ENCODE data around the gene SPARCL1.
"Not testable (repeated sequence)": the region's sequence is repeated elsewhere in the genome, so short reads cannot be mapped to it uniquely, and the experiment has no call there.

Gene SPARCL1

GRCh38 chr4:87500092-87500462, 29.1 kb downstream of the SPARCL1 start:
- no peak for DNase-seq (ENCODE audit: low read depth in 2 of 2)

- no peak for DNase-seq (ENCODE audit: low read depth in 2 of 2)
These were observed 29.6 kb downstream of the SPARCL1 start for GRCh38 chr4:87499403-87500091.

GRCh38 chr4:87498446-87498900, 30.7 kb downstream of the SPARCL1 start:
- DNase-seq (ENCODE audit: low read depth in 2 of 2): peak; percentile 69 to 74

GRCh38 chr4:87497578-87497977, 31.6 kb downstream of the SPARCL1 start:
- DNase-seq (ENCODE audit: low read depth in 2 of 2): no peak

GRCh38 chr4:87497159-87497558, 32.0 kb downstream of the SPARCL1 start:
- no peak for DNase-seq (ENCODE audit: low read depth in 2 of 2)

GRCh38 chr4:87493115-87493514, 36.1 kb downstream of the SPARCL1 start:
- no peak for DNase-seq (ENCODE audit: low read depth in 2 of 2)

GRCh38 chr4:87491851-87492250, 37.3 kb downstream of the SPARCL1 start:
- not testable (repeated sequence) for DNase-seq (ENCODE audit: low read depth in 2 of 2)

- no peak for DNase-seq (ENCODE audit: low read depth in 2 of 2)
These were observed 37.7 kb downstream of the SPARCL1 start for GRCh38 chr4:87491436-87491835.

- DNase-seq (ENCODE audit: low read depth in 2 of 2): no peak
These were observed 38.4 kb downstream of the SPARCL1 start for GRCh38 chr4:87490664-87491369.

GRCh38 chr4:87489678-87490077, 39.5 kb downstream of the SPARCL1 start:
- no peak for DNase-seq (ENCODE audit: low read depth in 2 of 2)

GRCh38 chr4:87488666-87489065, 40.5 kb downstream of the SPARCL1 start:
- DNase-seq (ENCODE audit: low read depth in 2 of 2): not testable (repeated sequence)

- DNase-seq (ENCODE audit: low read depth in 2 of 2): not testable (repeated sequence)
These were observed 45.9 kb downstream of the SPARCL1 start for GRCh38 chr4:87483247-87483646.

GRCh38 chr4:87481377-87481776, 47.8 kb downstream of the SPARCL1 start:
- DNase-seq (ENCODE audit: low read depth in 2 of 2): no peak

GRCh38 chr4:87478732-87479250, 50.4 kb downstream of the SPARCL1 start:
- no peak for DNase-seq (ENCODE audit: low read depth in 2 of 2)

GRCh38 chr4:87476934-87477333, 52.2 kb downstream of the SPARCL1 start:
- no peak for DNase-seq (ENCODE audit: low read depth in 2 of 2)

GRCh38 chr4:87469390-87469789, 59.8 kb downstream of the SPARCL1 start:
- DNase-seq (ENCODE audit: low read depth in 2 of 2): no peak

- peak; percentile 12 to 16 for DNase-seq (ENCODE audit: low read depth in 2 of 2)
These were observed 63.3 kb downstream of the SPARCL1 start for GRCh38 chr4:87465739-87466366.

GRCh38 chr4:87462102-87462501, 67.1 kb downstream of the SPARCL1 start:
- DNase-seq (ENCODE audit: low read depth in 2 of 2): no peak

- DNase-seq (ENCODE audit: low read depth in 2 of 2): no peak
These were observed 67.9 kb downstream of the SPARCL1 start for GRCh38 chr4:87461281-87461700.

GRCh38 chr4:87458913-87459312, 70.3 kb downstream of the SPARCL1 start:
- no peak for DNase-seq (ENCODE audit: low read depth in 2 of 2)

GRCh38 chr4:87451537-87451936, 77.6 kb downstream of the SPARCL1 start:
- no peak for DNase-seq (ENCODE audit: low read depth in 2 of 2)

GRCh38 chr4:87446375-87446774, 82.8 kb downstream of the SPARCL1 start:
- DNase-seq (ENCODE audit: low read depth in 2 of 2): not testable (repeated sequence)

GRCh38 chr4:87445964-87446363, 83.2 kb downstream of the SPARCL1 start:
- DNase-seq (ENCODE audit: low read depth in 2 of 2): no peak

Measured in fibroblast of skin of left quadriceps (primary cell).